ENCODE measurements around the gene MCCD1. TPM values are rescaled to one million over a fixed set of nuclear protein-coding genes. Genes with fewer than 3 reads are reported as not detected.

The MCCD1 gene
- total RNA-seq, 2 donors from 2014 or later = not detected

GRCh38 chr6:31510007-31510406 lies 18.8 kb upstream of the MCCD1 start:
- H3K27ac ChIP-seq = no peak overlapping the region
- H3K36me3 ChIP-seq = no peaks in the 10 kb centered on the region
- no peaks in the 10 kb centered on the region for H3K4me1 ChIP-seq
- no peaks in the 10 kb centered on the region for H3K9me3 ChIP-seq
- TF ChIP-seq, protein P1, sequence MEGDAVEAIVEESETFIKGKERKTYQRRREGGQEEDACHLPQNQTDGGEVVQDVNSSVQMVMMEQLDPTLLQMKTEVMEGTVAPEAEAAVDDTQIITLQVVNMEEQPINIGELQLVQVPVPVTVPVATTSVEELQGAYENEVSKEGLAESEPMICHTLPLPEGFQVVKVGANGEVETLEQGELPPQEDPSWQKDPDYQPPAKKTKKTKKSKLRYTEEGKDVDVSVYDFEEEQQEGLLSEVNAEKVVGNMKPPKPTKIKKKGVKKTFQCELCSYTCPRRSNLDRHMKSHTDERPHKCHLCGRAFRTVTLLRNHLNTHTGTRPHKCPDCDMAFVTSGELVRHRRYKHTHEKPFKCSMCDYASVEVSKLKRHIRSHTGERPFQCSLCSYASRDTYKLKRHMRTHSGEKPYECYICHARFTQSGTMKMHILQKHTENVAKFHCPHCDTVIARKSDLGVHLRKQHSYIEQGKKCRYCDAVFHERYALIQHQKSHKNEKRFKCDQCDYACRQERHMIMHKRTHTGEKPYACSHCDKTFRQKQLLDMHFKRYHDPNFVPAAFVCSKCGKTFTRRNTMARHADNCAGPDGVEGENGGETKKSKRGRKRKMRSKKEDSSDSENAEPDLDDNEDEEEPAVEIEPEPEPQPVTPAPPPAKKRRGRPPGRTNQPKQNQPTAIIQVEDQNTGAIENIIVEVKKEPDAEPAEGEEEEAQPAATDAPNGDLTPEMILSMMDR (IDR thresholded peaks at IDR 0.05) = no peak
- no peaks in the 10 kb centered on the region for H3K27me3 ChIP-seq
- DNase-seq (ENCODE audit: low spot score) = peak; percentile 9
- no peak overlapping the region for H3K4me3 ChIP-seq

DNA sequence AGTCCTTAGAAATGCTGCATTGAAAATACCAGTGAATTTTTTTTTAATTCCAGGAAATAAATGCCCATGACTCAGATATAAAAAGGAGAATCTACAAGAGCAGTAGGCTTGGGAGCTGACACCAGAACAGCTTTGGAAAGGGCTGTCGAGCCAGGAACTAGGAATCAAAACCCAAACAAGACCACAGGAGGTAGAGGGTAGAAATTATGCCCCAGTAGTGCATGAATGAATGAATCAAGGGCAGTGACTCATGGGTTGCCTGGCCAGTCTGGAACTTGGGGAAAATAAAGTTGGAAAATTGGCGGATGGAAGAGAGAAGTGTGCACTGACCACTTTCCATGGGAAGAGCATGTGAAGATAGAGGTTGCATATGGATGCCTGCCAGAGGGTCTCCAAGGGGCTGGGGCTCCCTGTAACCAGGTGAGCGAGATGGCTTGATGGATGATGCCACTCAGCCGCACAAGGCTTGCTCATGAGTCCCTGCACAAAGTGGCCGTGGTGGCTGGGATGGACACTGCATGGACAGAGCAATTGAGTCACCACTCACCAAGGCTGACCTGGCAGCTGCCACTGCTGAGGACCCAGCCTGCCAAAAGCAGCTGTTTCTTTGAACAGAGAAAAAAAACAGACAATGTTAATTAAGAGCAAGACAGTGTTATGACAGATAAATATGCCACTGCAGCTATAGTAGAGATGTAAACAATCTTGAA lies 15.2 kb upstream of the MCCD1 start:
- H3K27ac ChIP-seq = no peak overlapping the region
- no peak overlapping the region for H3K4me3 ChIP-seq
- no peaks in the 10 kb centered on the region for H3K4me1 ChIP-seq
- DNase-seq (ENCODE audit: low spot score) = peak; percentile 42
- TF ChIP-seq, protein P1 (IDR thresholded peaks at IDR 0.05) = no peak
- H3K36me3 ChIP-seq = no peaks in the 10 kb centered on the region
- no peaks in the 10 kb centered on the region for H3K27me3 ChIP-seq
- no peaks in the 10 kb centered on the region for H3K9me3 ChIP-seq

- no peak for DNase-seq (ENCODE audit: low spot score)
- Histone ChIP-seq H3K4me3 (no peak overlapping the region), H3K4me1 (no peaks in the 10 kb centered on the region), H3K27me3 (no peaks in the 10 kb centered on the region), H3K27ac (no peak overlapping the region), H3K36me3 (no peaks in the 10 kb centered on the region), H3K9me3 (no peaks in the 10 kb centered on the region)
- TF ChIP-seq, protein P1 (IDR thresholded peaks at IDR 0.05) = no peak
Measured at GRCh38 chr6:31521835-31522234, 6.9 kb upstream of the MCCD1 start.

DNA sequence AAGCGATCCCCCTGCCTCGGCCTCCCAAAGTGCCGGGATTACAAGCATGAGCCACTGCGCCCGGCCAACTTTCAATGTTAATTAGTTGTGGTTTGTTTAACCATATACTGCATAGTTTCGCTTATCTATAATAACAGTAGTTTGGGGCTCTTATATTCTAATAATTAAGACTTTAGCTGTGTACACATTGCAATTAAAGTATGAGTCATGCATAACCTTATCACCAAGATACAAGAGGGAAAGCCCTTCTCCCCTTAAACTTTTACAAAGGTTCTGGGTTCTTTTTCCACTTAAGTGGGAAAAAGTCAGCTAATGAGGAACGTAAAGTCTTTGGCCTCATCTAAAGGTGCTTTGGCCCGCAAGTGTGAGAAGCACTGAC lies 3.2 kb upstream of the MCCD1 start:
- H3K27ac ChIP-seq = no peak overlapping the region
- TF ChIP-seq, protein P1 (IDR thresholded peaks at IDR 0.05) = no peak

DNA sequence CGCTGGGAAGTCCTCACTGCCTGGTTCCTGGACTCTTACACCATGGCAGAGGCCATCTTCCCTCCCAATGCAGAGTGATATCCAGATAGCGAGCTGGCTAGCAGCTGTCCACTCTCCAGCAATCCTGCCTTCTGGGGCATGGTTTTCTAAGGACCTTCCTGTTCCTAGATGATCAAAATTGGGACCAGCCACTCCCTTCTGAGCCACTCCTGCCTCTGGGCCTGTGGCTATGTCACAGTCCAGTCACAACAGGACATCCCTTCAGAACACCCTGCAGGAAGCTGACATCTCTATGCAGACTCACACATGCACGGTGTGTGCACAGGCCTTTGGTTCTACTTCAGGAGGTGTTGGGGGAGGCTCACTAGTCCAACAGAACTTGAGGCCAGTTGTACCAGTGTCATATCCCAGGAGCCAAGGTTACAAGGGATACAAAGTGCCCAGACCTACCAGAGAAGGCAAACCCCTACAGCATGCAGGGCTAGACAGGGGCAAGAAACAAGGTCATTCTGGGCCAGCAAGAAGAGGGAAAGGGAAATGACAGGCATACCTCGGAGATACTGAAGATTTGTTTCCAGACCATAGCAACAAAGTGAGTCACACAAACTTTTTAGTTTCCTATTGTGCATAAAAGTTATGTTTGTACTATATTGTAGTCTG lies 2.7 kb upstream of the MCCD1 start:
- no peaks in the 10 kb centered on the region for H3K27me3 ChIP-seq
- H3K36me3 ChIP-seq = peaks cover 17% of the 10 kb centered on the region
- no peaks in the 10 kb centered on the region for H3K4me1 ChIP-seq
- H3K4me3 ChIP-seq = no peak overlapping the region
- no peak overlapping the region for H3K27ac ChIP-seq
- no peaks in the 10 kb centered on the region for H3K9me3 ChIP-seq
- no peak for DNase-seq (ENCODE audit: low spot score)
- TF ChIP-seq, protein P1 (IDR thresholded peaks at IDR 0.05) = no peak

More for the DNA sequence above, 3.2 kb upstream of the MCCD1 start:
- Histone ChIP-seq H3K4me1 (no peaks in the 10 kb centered on the region), H3K4me3 (no peak overlapping the region), H3K9me3 (no peaks in the 10 kb centered on the region), H3K27me3 (no peaks in the 10 kb centered on the region), H3K36me3 (peaks cover 12% of the 10 kb centered on the region)
- no peak for DNase-seq (ENCODE audit: low spot score)
